SK-N-SH (cell line): ENCODE results near the gene IRF2. TPM values are rescaled to one million over a fixed set of nuclear protein-coding genes. Genes with fewer than 3 reads are reported as not detected.

Experiments
- CTCF ChIA-PET: fragments of 300-600, 350-600 bp; formaldehyde crosslinking; extraction: SDS; loops from one replicate; lab custom pipeline; 2021; lab: Yijun Ruan, JAX
- POLR2A ChIA-PET: fragments of 350-600 bp; sonication (Branson Sonifier 250); formaldehyde crosslinking; extraction: SDS; loops from one replicate; lab custom pipeline; 2020; ENCODE audit warnings: antibody characterized with exemption, inconsistent platforms; lab: Yijun Ruan, JAX
- DNase-seq: peaks from one replicate; pipeline ENCODE4 v3.0.0; 2012
- H2AFZ ChIP-seq: fragments of 200-600 bp; sonication (generic); 2 replicates; pipeline ENCODE4 v1.8.1; 2016; ENCODE audit warnings: antibody characterized with exemption, mild to moderate bottlenecking, low read depth
- H3F3A ChIP-seq: fragments of 200-600 bp; sonication (generic); replicated peaks from 2 replicates; pipeline ENCODE3; 2016; ENCODE audit warnings: antibody characterized with exemption, mild to moderate bottlenecking; ENCODE audit not compliant: insufficient read depth
- H3K27ac ChIP-seq, 2 experiments: fragments of 200-500 bp in 1 of 2; fragments of 200-600 bp in 1 of 2; sonication (Bioruptor generic) in 1 of 2; sonication (generic), shearing (Covaris generic) in 1 of 2; 2 replicates each; pipeline versions ENCODE4 v1.5.1 to v1.6.1; 2014 to 2016; ENCODE audit warnings: low read depth in 2 of 2, inconsistent platforms in 1 of 2, low read length in 1 of 2, mild to moderate bottlenecking in 1 of 2, mixed read lengths in 1 of 2
- H3K27me3 ChIP-seq: fragments of 200-600 bp; sonication (generic), shearing (Covaris generic); 2 replicates; pipeline ENCODE4 v1.6.1; 2016; ENCODE audit warnings: mixed run types; ENCODE audit not compliant: insufficient read depth
- H3K36me3 ChIP-seq, 2 experiments: fragments of 200-500 bp in 1 of 2; fragments of 200-600 bp in 1 of 2; sonication (Bioruptor generic) in 1 of 2; sonication (generic) in 1 of 2; replicated peaks in 1 of 2; 2 replicates each; pipeline versions ENCODE3 to v1.5.1; 2014 to 2016; ENCODE audit warnings: low read length in 1 of 2, mild to moderate bottlenecking in 1 of 2; ENCODE audit not compliant: insufficient read depth in 2 of 2, control insufficient read depth in 1 of 2
- H3K4me1 ChIP-seq, 2 experiments: fragments of 200-500 bp in 1 of 2; fragments of 200-600 bp in 1 of 2; sonication (Bioruptor generic) in 1 of 2; sonication (generic), shearing (Covaris generic) in 1 of 2; 2 replicates each; pipeline versions ENCODE4 v1.5.1 to v1.6.1; 2014 to 2016; ENCODE audit warnings: low read depth in 1 of 2, low read length in 1 of 2, mixed run types in 1 of 2; ENCODE audit not compliant: insufficient read depth in 2 of 2, control insufficient read depth in 1 of 2
- H3K4me2 ChIP-seq: fragments of 200-600 bp; sonication (generic), shearing (Covaris generic); 2 replicates; pipeline ENCODE4 v1.6.1; 2017; ENCODE audit warnings: mixed run types
- H3K4me3 ChIP-seq, 2 experiments: fragments of 200-500 bp in 1 of 2; fragments of 200-600 bp in 1 of 2; sonication (Bioruptor generic) in 1 of 2; sonication (generic), shearing (Covaris generic) in 1 of 2; 2 replicates each; pipeline versions ENCODE4 v1.5.1 to v1.8.1; 2014 to 2016; ENCODE audit warnings: low read depth in 2 of 2, inconsistent platforms in 1 of 2, low read length in 1 of 2, mild to moderate bottlenecking in 1 of 2, mixed read lengths in 1 of 2, moderate library complexity in 1 of 2
- H3K79me2 ChIP-seq: fragments of 200-600 bp; sonication (generic); 2 replicates; pipeline ENCODE4 v1.8.1; 2017; ENCODE audit warnings: mild to moderate bottlenecking; ENCODE audit not compliant: insufficient read depth
- H3K9ac ChIP-seq: fragments of 200-600 bp; sonication (generic); 2 replicates; pipeline ENCODE4 v1.6.1; 2017; ENCODE audit warnings: mixed run types
- H3K9me2 ChIP-seq: fragments of 200-600 bp; sonication (generic); 2 replicates; pipeline ENCODE4 v1.6.1; 2017; ENCODE audit warnings: mixed run types
- H3K9me3 ChIP-seq: fragments of 200-600 bp; sonication (generic); 2 replicates; pipeline ENCODE4 v1.6.1; 2017; ENCODE audit warnings: mixed run types, mild to moderate bottlenecking, moderate library complexity
- H4K20me1 ChIP-seq: fragments of 200-600 bp; sonication (generic); 2 replicates; pipeline ENCODE4 v1.6.1; 2017; ENCODE audit warnings: mild to moderate bottlenecking, mixed run types; ENCODE audit not compliant: insufficient read depth
- CTCF ChIP-seq: fragments of 200-600 bp; sonication (generic); IDR thresholded peaks from 2 replicates; pipeline ENCODE4 v1.6.1; 2017; ENCODE audit warnings: antibody characterized with exemption, mild to moderate bottlenecking, moderate library complexity
- EZH2phosphoT487 ChIP-seq: fragments of 200-600 bp; sonication (generic); IDR thresholded peaks from 2 replicates; pipeline ENCODE4 v1.6.1; 2017; ENCODE audit warnings: low read depth, mixed run types, mild to moderate bottlenecking, antibody characterized with exemption, moderate library complexity, borderline replicate concordance
- FOSL2 ChIP-seq: IDR thresholded peaks from 2 replicates; pipeline ENCODE4 v1.4.0; 2012; ENCODE audit warnings: low read depth, mild to moderate bottlenecking, moderate library complexity, borderline replicate concordance
- GATA2 ChIP-seq: sonication (generic); formaldehyde crosslinking; IDR thresholded peaks from 2 replicates; pipeline ENCODE4 v1.5.0; 2020; ENCODE audit warnings: mild to moderate bottlenecking, missing genetic modification reagents
- JUND ChIP-seq: IDR thresholded peaks from 2 replicates; pipeline ENCODE4 v1.4.0; 2012
- MAX ChIP-seq: IDR thresholded peaks from 2 replicates; pipeline ENCODE4 v1.4.0; 2012; ENCODE audit warnings: low read depth
- MEF2A ChIP-seq: IDR thresholded peaks from 2 replicates; pipeline ENCODE4 v1.4.0; 2012; ENCODE audit warnings: low read depth, borderline replicate concordance
- USF1 ChIP-seq: IDR thresholded peaks from 2 replicates; pipeline ENCODE4 v1.4.0; 2012; ENCODE audit warnings: low read depth, borderline replicate concordance
- WGBS: methylation state at CpG from one replicate; pipeline ENCODE4 v1.1.6; 2017; ENCODE audit warnings: low lambda C conversion rate; 5-methylcytosine and 5-hydroxymethylcytosine counted together
- polyA plus RNA-seq, 3 experiments: library from polyadenylated mRNA; depleted of rRNA; stranded (reverse); fragments of >200 nt; gene quantifications; 2 replicates each; pipeline ENCODE4 v1.2.3, GENCODE V29; 2012
- TF ChIP-seq, protein P1 (sequence below): fragments of 150-350 bp; IDR thresholded peaks from 2 replicates; pipeline ENCODE4 v1.6.1; 2016; ENCODE audit warnings: mild to moderate bottlenecking, low read depth, low read length
- TF ChIP-seq, protein P2 (sequence below): IDR thresholded peaks from 2 replicates; pipeline ENCODE4; 2012

Gene IRF2
- polyA plus RNA-seq, 1 of the 3 experiments (the other 2 are of a cell fraction): 23.3 TPM

DNA sequence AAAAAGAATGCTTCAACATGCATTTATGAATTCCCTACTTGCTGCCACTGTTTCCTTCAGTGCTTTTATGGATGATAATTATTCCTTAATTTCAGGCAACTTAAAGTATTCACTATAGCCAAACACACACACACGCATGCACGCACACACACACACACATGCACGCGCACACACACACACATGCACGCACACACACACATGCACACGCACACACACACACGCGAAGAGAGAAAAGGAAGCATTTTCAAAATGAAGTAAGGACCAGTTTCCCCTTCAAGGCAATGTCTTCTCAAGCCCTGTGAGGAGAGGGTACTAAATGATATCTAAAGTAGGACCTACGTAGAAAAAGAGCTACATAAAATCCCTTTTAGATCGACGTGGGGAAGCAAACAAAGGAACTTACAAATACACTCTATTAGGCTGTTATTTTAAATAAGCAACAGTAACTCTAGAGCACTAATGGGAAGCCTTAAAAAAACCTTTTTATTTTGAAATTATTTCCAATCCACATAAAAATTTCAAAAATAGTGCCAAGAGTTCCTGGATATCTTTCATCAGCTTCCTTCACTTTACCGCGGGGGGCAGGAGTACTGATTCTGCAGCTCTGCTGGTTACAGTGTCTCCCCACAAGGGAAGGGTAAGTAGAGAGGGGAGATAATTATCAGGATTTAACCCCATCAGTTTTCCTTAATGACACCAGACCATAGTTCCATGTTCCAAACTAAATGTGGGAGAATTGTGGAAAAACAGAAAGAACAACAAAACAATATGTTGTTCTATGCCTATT is 13.7 kb downstream of the IRF2 start:
- Histone ChIP-seq H3K4me2 (no peak overlapping the region), H3K79me2 (peaks cover 86% of the 10 kb centered on the region), H3K9me2 (no peaks in the 10 kb centered on the region), H3K4me1 (peaks cover 18 to 26% of the 10 kb centered on the region in 2 experiments; a peak in 3 of 4 replicates), H4K20me1 (peaks cover 5% of the 10 kb centered on the region; the same call in 1 of the 2 replicates), H3K36me3 (peaks cover 6 to 7% of the 10 kb centered on the region in 2 experiments), H3K27me3 (no peaks in the 10 kb centered on the region)
- peak; percentile 68 for DNase-seq
- POLR2A ChIA-PET: no interaction called here
- WGBS: 80% methylated on average over 13 of the region's 13 CpGs
- CTCF ChIA-PET: interaction anchor here (0.6 to 1.1 kb wide), 3 partner anchors 30 to 197 kb away, joined by 3 read pairs; partner anchors contain the start of gene CASP3
- TF ChIP-seq JUND (no peak), GATA2 (CRISPR knock-in tag) (peak; percentile 30; the same call in 1 of the 2 replicates)
- TF ChIP-seq, all 33 proteins: peak for 1
- H3K27ac ChIP-seq: peak overlapping the region in 1 of 2 experiments; percentile 56; a peak in 2 of 4 replicates
- H3K9ac ChIP-seq: no peak overlapping the region
- H3K9me3 ChIP-seq: no peaks in the 10 kb centered on the region
- no peaks in the 10 kb centered on the region for H3F3A ChIP-seq
- no peak overlapping the region for H2AFZ ChIP-seq
- no peak overlapping the region for H3K4me3 ChIP-seq

GRCh38 chr4:184459413-184459812 is 14.9 kb downstream of the IRF2 start:
- no peaks in the 10 kb centered on the region for H3K36me3 ChIP-seq
- peaks cover 86% of the 10 kb centered on the region for H3K79me2 ChIP-seq
- POLR2A ChIA-PET: interaction anchor here (1.1 kb wide), 1 partner anchor 15 kb away, joined by 3 read pairs; the partner anchor contains the start of gene IRF2
- CTCF ChIA-PET: interaction anchor here (1.1 kb wide), 1 partner anchor 190 kb away, joined by 3 read pairs; the partner anchor contains the start of gene CASP3
- H3K4me2 ChIP-seq: 0 out of 2 replicates have a peak overlapping the region, but pooled peaks have one; percentile 20
- no peak overlapping the region for H2AFZ ChIP-seq
- H3K27ac ChIP-seq: peak overlapping the region in 1 of 2 experiments; percentile 28; a peak in 2 of 4 replicates
- H3K9me3 ChIP-seq: no peaks in the 10 kb centered on the region
- no peaks in the 10 kb centered on the region for H3K27me3 ChIP-seq
- no peak overlapping the region for H3K4me3 ChIP-seq
- peaks cover 5% of the 10 kb centered on the region; the same call in 1 of the 2 replicates for H4K20me1 ChIP-seq
- no peaks in the 10 kb centered on the region for H3K9me2 ChIP-seq
- H3K9ac ChIP-seq: no peak overlapping the region
- 90% methylated on average over 3 of the region's 3 CpGs for WGBS
- no peaks in the 10 kb centered on the region for H3F3A ChIP-seq
- DNase-seq: no peak
- peaks cover 18 to 26% of the 10 kb centered on the region in 2 experiments; a peak in 3 of 4 replicates for H3K4me1 ChIP-seq
- no peak for TF ChIP-seq MAX
- peak; percentile 34; the same call in 1 of the 2 replicates for TF ChIP-seq FOSL2
- TF ChIP-seq USF1: no peak
- TF ChIP-seq, all 33 proteins: peak for 1

- H3K9me2 ChIP-seq: no peaks in the 10 kb centered on the region
- H3K4me1 ChIP-seq: peaks cover 31 to 32% of the 10 kb centered on the region in 2 experiments; a peak in 3 of 4 replicates
- ChIA-PET CTCF (no interaction called here), POLR2A (no interaction called here)
- no peaks in the 10 kb centered on the region for H3K27me3 ChIP-seq
- no peak overlapping the region for H3K9ac ChIP-seq
- peaks cover 5% of the 10 kb centered on the region; the same call in 1 of the 2 replicates for H4K20me1 ChIP-seq
- peaks cover 86% of the 10 kb centered on the region for H3K79me2 ChIP-seq
- WGBS: 87% methylated on average over 11 of the region's 11 CpGs
- no peak overlapping the region; a peak in 1 of 4 replicates for H3K27ac ChIP-seq
- no peak overlapping the region for H3K4me2 ChIP-seq
- no peaks in the 10 kb centered on the region for H3K9me3 ChIP-seq
- no peak for DNase-seq
- H3F3A ChIP-seq: no peaks in the 10 kb centered on the region
- TF ChIP-seq USF1 (no peak), EZH2phosphoT487 (no peak), FOSL2 (no peak), CTCF (no peak), MEF2A (no peak)
- TF ChIP-seq, protein P1, sequence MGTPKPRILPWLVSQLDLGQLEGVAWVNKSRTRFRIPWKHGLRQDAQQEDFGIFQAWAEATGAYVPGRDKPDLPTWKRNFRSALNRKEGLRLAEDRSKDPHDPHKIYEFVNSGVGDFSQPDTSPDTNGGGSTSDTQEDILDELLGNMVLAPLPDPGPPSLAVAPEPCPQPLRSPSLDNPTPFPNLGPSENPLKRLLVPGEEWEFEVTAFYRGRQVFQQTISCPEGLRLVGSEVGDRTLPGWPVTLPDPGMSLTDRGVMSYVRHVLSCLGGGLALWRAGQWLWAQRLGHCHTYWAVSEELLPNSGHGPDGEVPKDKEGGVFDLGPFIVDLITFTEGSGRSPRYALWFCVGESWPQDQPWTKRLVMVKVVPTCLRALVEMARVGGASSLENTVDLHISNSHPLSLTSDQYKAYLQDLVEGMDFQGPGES: no peak
- TF ChIP-seq, protein P2, sequence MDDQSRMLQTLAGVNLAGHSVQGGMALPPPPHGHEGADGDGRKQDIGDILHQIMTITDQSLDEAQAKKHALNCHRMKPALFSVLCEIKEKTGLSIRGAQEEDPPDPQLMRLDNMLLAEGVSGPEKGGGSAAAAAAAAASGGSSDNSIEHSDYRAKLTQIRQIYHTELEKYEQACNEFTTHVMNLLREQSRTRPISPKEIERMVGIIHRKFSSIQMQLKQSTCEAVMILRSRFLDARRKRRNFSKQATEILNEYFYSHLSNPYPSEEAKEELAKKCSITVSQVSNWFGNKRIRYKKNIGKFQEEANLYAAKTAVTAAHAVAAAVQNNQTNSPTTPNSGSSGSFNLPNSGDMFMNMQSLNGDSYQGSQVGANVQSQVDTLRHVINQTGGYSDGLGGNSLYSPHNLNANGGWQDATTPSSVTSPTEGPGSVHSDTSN: no peak
- no peak overlapping the region for H3K4me3 ChIP-seq
- H2AFZ ChIP-seq: no peak overlapping the region
- no peaks in the 10 kb centered on the region for H3K36me3 ChIP-seq
These were observed 16.7 kb downstream of the IRF2 start for GRCh38 chr4:184457535-184458249.
